NCI-H69 (cell line): ENCODE measurements around the gene RBM5.

Experiments
- DNase-seq: peaks from one replicate; lab custom pipeline; 2025; lab: John Stamatoyannopoulos, UW

Gene RBM5

GRCh38 chr3:50138266-50139200, 49.8 kb downstream of the RBM5 start:
- peak; percentile 83 for DNase-seq

GRCh38 chr3:50139308-50139707, 50.6 kb downstream of the RBM5 start:
- peak; percentile 29 for DNase-seq

GRCh38 chr3:50139718-50140423, 51.2 kb downstream of the RBM5 start:
- DNase-seq = peak; percentile 25

- DNase-seq = no peak
These were observed 52.3 kb downstream of the RBM5 start for GRCh38 chr3:50140990-50141389.

- no peak for DNase-seq
These were observed 57.7 kb downstream of the RBM5 start for GRCh38 chr3:50146316-50146901.

GRCh38 chr3:50147016-50147415, 58.3 kb downstream of the RBM5 start:
- no peak for DNase-seq

- no peak for DNase-seq
These were observed 58.7 kb downstream of the RBM5 start for GRCh38 chr3:50147447-50147846.

- no peak for DNase-seq
These were observed 59.1 kb downstream of the RBM5 start for GRCh38 chr3:50147861-50148260.

- DNase-seq = no peak
These were observed 61.7 kb downstream of the RBM5 start for GRCh38 chr3:50150404-50150750.

GRCh38 chr3:50150863-50151686, 62.4 kb downstream of the RBM5 start:
- no peak for DNase-seq

GRCh38 chr3:50151728-50152127, 63.0 kb downstream of the RBM5 start:
- no peak for DNase-seq

GRCh38 chr3:50153782-50154475, 65.2 kb downstream of the RBM5 start:
- peak; percentile 48 for DNase-seq

- no peak for DNase-seq
These were observed 65.7 kb downstream of the RBM5 start for GRCh38 chr3:50154476-50154839.

- peak; percentile 81 for DNase-seq
These were observed 66.2 kb downstream of the RBM5 start, which contains the start of gene SEMA3F for GRCh38 chr3:50154840-50155490. SEMA3F (plus strand) TSS chr3:50155324; CDS start chr3:50159623, 4,299 bp downstream.

- DNase-seq = no peak
These were observed 66.8 kb downstream of the RBM5 start for GRCh38 chr3:50155491-50155878.

- no peak for DNase-seq
These were observed 67.2 kb downstream of the RBM5 start for GRCh38 chr3:50155891-50156290.

GRCh38 chr3:50156549-50157493, 68.1 kb downstream of the RBM5 start:
- peak; percentile 43 for DNase-seq

- peak; percentile 42 for DNase-seq
These were observed 69.3 kb downstream of the RBM5 start for GRCh38 chr3:50157827-50158529.

- DNase-seq = peak; percentile 28
These were observed 69.9 kb downstream of the RBM5 start for GRCh38 chr3:50158530-50159146.
